Activated CD8-positive, alpha-beta T cell treated with anti-CD3 and anti-CD28 coated beads for 36 hours (primary cell): Measurements from ENCODE around the gene GLG1. TPM values are rescaled to one million over a fixed set of nuclear protein-coding genes. Genes with fewer than 3 reads are reported as not detected.
"Not testable (repeated sequence)": the region's sequence is repeated elsewhere in the genome, so short reads cannot be mapped to it uniquely, and the experiment has no call there.

Experiments used
- ATAC-seq: fragments of 200-7000 bp; cut with Tn5 transposase; one replicate; pipeline ENCODE4 v1.10.0; 2021; ENCODE audit warnings: mild to moderate bottlenecking, moderate library complexity
- CTCF ChIA-PET: fragments of 350-600 bp; sonication (Branson Sonifier 250); formaldehyde crosslinking; loops from one replicate; lab custom pipeline; 2021; ENCODE audit warnings: antibody characterized with exemption; lab: Charles Lee
- POLR2A ChIA-PET: fragments of 350-600 bp; sonication (Branson Sonifier 250); formaldehyde crosslinking; loops from one replicate; lab custom pipeline; 2021; ENCODE audit warnings: antibody characterized with exemption; lab: Charles Lee
- DNase-seq: peaks from one replicate; pipeline ENCODE4 v3.0.0-alpha.2; 2020
- H3K27ac Mint-ChIP-seq: one replicate; pipeline ENCODE4 v1.8.0; 2021; ENCODE audit warnings: mild to moderate bottlenecking, mixed read lengths
- H3K27me3 Mint-ChIP-seq: one replicate; pipeline ENCODE4 v1.8.0; 2021; ENCODE audit warnings: mixed read lengths
- H3K36me3 Mint-ChIP-seq: one replicate; pipeline ENCODE4 v1.8.0; 2021; ENCODE audit warnings: low read depth, mixed read lengths
- H3K4me1 Mint-ChIP-seq: one replicate; pipeline ENCODE4 v1.8.0; 2021; ENCODE audit warnings: low read depth, mixed read lengths
- H3K4me3 Mint-ChIP-seq: one replicate; pipeline ENCODE4 v1.8.0; 2021; ENCODE audit warnings: mild to moderate bottlenecking, moderate library complexity, mixed read lengths
- H3K9me3 Mint-ChIP-seq: one replicate; pipeline ENCODE4 v1.8.0; 2021; ENCODE audit warnings: mixed read lengths
- intact Hi-C: fragments of 100-400 bp; cut with micrococcal nuclease; formaldehyde crosslinking; loops from one replicate; pipeline ENCODE4 v1.10.0; 2022
- total RNA-seq, 2 experiments: library from RNA; stranded (reverse); gene quantifications; one replicate each; pipeline ENCODE4 v1.2.3, GENCODE V29; 2021
- TF ChIP-seq, protein P1 (sequence below): fragments of 200-600 bp; IDR thresholded peaks from one replicate; pipeline ENCODE4 v1.8.0; 2022; ENCODE audit warnings: antibody characterized with exemption, mild to moderate bottlenecking

The GLG1 gene
- 10 to 100 TPM; 70.0 to 74.9 TPM for total RNA-seq

DNA sequence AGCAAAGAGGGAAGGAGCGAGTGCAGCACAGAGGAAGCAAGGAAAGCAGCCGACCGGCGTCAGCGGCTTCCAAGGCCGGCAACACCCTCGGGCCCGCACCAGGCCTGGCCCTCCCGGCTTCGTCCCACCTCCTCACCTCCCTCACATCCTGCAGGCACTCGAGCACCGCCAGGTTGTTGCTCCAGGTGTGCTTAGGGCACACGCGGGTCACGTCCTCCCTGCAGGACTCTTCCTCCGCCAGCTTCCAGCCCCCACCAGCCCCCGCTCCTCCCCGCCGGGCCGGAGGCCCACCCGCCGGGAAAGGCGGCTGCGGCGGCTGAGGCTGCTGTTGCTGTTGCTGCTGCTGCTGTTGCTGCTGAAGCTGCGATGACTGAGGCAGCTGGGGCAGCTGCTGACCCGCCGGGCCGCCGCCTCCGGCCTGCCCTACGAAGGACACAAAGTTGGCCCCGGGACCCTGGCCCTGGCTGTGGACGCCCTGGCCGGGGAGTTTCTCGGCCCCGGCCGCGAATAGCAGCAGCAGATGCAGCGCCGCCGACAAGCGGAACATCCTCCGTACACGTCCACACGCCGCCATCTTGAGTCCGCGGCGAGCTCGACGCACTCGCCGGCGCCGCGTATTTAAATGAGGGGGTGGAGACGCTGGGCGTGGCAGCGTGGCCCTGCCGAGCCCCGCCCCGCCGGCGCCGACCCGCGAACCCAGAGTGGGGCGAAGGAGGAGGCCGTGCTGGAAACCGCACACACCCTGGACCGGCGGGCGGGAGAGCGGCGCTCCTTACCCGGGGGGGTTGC is at the start of gene GLG1:
Gene GLG1 (minus strand): TSS at position 594 of the 789 bp plus-strand sequence. CDS start 20 bp downstream, at position 574.
- H3K9me3 Mint-ChIP-seq, result no peaks in the 10 kb centered on the region
- POLR2A ChIA-PET, result interaction anchor here (0.8 to 2.0 kb wide), 8 partner anchors 16 to 141 kb away, joined by 3 to 9 read pairs (median 4); partner anchors contain the start of gene RFWD3

DNA sequence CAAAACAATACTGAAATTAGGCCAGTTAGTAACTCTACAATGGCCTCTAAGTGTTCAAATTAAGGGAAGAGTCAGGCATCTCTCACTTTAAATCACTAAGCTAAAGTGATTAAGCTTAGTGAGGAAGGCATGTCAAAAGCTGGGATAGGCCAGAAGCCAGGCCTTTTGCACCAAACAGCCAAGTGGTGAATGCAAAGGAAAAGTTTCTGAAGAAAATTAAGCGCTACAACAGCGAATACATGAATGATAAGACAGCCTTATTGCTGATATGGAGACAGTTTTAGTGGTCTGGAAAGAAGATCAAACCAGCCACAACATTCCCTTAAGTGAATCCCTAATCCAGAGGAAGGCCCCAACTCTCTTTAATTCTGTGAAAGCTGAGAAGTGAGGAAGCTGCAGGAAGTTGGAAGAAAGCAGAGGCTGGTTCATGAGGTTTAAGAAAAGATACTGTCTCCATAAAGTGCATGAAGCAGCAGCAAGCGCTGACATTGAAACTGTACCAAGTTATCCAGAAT is 47.7 kb upstream of the GLG1 start:
- ChIA-PET CTCF (no interaction called here), POLR2A (interaction anchor here (0.7 to 8.2 kb wide), 3 partner anchors 10 to 27 kb away, joined by 4 to 55 read pairs (median 5); partner anchors contain the start of gene RFWD3)
- peaks cover 55% of the 10 kb centered on the region for H3K4me1 Mint-ChIP-seq
- intact Hi-C loops, result no loop called here
- H3K27ac Mint-ChIP-seq, result peak overlapping the region; percentile 4
- no peaks in the 10 kb centered on the region for H3K9me3 Mint-ChIP-seq
- H3K27me3 Mint-ChIP-seq, result no peaks in the 10 kb centered on the region
- peaks cover 60% of the 10 kb centered on the region for H3K36me3 Mint-ChIP-seq
- DNase-seq, result no peak
- TF ChIP-seq, protein P1, sequence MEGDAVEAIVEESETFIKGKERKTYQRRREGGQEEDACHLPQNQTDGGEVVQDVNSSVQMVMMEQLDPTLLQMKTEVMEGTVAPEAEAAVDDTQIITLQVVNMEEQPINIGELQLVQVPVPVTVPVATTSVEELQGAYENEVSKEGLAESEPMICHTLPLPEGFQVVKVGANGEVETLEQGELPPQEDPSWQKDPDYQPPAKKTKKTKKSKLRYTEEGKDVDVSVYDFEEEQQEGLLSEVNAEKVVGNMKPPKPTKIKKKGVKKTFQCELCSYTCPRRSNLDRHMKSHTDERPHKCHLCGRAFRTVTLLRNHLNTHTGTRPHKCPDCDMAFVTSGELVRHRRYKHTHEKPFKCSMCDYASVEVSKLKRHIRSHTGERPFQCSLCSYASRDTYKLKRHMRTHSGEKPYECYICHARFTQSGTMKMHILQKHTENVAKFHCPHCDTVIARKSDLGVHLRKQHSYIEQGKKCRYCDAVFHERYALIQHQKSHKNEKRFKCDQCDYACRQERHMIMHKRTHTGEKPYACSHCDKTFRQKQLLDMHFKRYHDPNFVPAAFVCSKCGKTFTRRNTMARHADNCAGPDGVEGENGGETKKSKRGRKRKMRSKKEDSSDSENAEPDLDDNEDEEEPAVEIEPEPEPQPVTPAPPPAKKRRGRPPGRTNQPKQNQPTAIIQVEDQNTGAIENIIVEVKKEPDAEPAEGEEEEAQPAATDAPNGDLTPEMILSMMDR, result no peak
- no peak for ATAC-seq
- no peak overlapping the region for H3K4me3 Mint-ChIP-seq

More for the DNA sequence above, at the start of gene GLG1:
- DNase-seq, result peak; percentile 93
- CTCF ChIA-PET, result interaction anchor here (0.9 to 1.7 kb wide), 5 partner anchors 19 to 94 kb away, joined by 3 to 4 read pairs (median 3); partner anchors contain the start of gene MLKL
- peak; percentile 96 for ATAC-seq
- TF ChIP-seq, protein P1, result no peak
- H3K4me1 Mint-ChIP-seq, result peaks cover 48% of the 10 kb centered on the region
- H3K27me3 Mint-ChIP-seq, result no peaks in the 10 kb centered on the region
- intact Hi-C loops, result loop anchor here (10.0 kb wide), 1 partner anchor 102 kb away; no protein-coding TSS in a partner anchor
- H3K27ac Mint-ChIP-seq, result peak within 1 kb of the TSS; percentile 91
- H3K4me3 Mint-ChIP-seq, result peak within 1 kb of the TSS; percentile 98
- H3K36me3 Mint-ChIP-seq, result peaks cover 16% of the 10 kb centered on the region

DNA sequence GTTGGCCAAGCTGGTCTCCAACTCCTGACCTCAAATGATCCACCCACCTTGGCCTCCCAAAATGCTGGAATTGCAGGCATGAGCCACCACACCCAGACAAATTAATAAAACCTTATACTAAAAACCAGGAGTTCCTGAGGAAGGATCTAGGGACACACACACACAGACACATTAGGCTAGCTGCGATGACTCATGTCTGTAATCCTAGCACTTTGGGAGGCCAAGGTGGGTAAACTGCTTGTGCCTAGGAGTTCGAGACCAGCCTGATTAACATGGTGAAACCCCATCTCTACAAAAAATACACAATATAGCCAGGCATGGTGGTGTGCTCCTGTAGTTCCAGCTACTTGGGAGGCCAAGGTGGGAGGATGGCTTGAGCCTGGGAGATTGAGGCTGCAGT is 46.0 kb upstream of the GLG1 start:
- ATAC-seq, H3K27ac Mint-ChIP-seq, H3K27me3 Mint-ChIP-seq, H3K9me3 Mint-ChIP-seq, H3K4me3 Mint-ChIP-seq, intact Hi-C loops, DNase-seq: not testable (repeated sequence)
- ChIA-PET POLR2A (interaction anchor here (0.8 to 8.2 kb wide), 3 partner anchors 13 to 49 kb away, joined by 4 to 55 read pairs (median 4); partner anchors contain the start of genes GLG1 and RFWD3), CTCF (interaction anchor here (3.4 kb wide), 1 partner anchor 23 kb away, joined by 20 read pairs; no protein-coding TSS in a partner anchor)
- peaks cover 55% of the 10 kb centered on the region for H3K36me3 Mint-ChIP-seq
- H3K4me1 Mint-ChIP-seq, result peaks cover 40% of the 10 kb centered on the region

DNA sequence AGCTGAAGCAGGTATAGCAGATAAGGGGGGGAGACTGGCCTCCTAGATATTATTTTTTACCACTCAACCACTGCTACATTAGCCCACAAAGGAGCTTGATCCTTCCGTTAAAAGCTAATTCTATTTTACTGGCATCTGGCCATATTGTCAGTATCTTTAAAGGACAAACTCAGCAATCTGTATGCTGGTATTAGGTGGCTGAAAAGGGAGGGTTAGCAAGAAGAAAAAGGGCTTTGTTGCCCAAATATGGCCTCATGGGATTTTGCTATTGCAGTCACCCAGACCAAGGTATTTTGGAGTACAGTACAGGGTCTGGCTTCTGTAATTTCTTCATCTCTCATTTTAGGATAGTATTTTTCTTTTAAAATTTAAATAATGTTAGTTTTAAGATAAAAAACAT is 45.3 kb upstream of the GLG1 start:
- Mint-ChIP-seq H3K27ac (no peak overlapping the region), H3K36me3 (peaks cover 53% of the 10 kb centered on the region), H3K4me3 (no peak overlapping the region), H3K4me1 (peaks cover 37% of the 10 kb centered on the region), H3K9me3 (no peaks in the 10 kb centered on the region), H3K27me3 (no peaks in the 10 kb centered on the region)
- intact Hi-C loops, result no loop called here
- ChIA-PET POLR2A (interaction anchor here (0.8 to 8.2 kb wide), 5 partner anchors 9 to 49 kb away, joined by 4 to 55 read pairs (median 4); partner anchors contain the start of genes GLG1 and RFWD3), CTCF (interaction anchor here (1.1 to 3.4 kb wide), 10 partner anchors 11 to 203 kb away, joined by 3 to 20 read pairs (median 5); partner anchors contain the start of genes GLG1 and RFWD3)
- DNase-seq, result no peak
- TF ChIP-seq, protein P1, result no peak
- no peak for ATAC-seq

DNA sequence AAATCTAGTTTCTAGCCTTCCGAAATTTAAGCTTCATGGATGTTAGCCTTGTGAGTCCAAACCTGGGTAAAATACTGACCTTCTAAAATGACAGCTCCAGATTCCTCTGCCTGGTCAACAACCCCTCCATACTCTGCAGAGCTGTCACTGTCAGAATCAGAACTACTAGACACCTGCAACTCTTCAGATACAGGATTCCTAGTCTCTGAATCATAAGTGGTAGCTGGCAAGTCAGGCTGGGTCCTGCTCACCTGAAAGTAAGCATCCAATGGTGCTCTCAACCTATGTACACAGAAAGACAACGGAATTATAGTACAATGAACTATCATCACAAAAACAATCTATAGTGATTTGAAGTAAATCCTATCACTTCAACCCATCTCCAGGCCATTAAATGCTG is 44.9 kb upstream of the GLG1 start:
- no peak overlapping the region for H3K27ac Mint-ChIP-seq
- H3K4me3 Mint-ChIP-seq, result no peak overlapping the region
- no peaks in the 10 kb centered on the region for H3K9me3 Mint-ChIP-seq
- POLR2A ChIA-PET, result interaction anchor here (0.7 to 8.2 kb wide), 5 partner anchors 9 to 44 kb away, joined by 3 to 55 read pairs (median 4); partner anchors contain the start of genes GLG1 and RFWD3
- H3K27me3 Mint-ChIP-seq, result no peaks in the 10 kb centered on the region
- H3K36me3 Mint-ChIP-seq, result peaks cover 53% of the 10 kb centered on the region
- CTCF ChIA-PET, result interaction anchor here (0.6 to 3.4 kb wide), 15 partner anchors 11 to 202 kb away, joined by 3 to 20 read pairs (median 4); partner anchors contain the start of genes GLG1 and RFWD3
- H3K4me1 Mint-ChIP-seq, result peaks cover 33% of the 10 kb centered on the region
- TF ChIP-seq, protein P1, result no peak
- DNase-seq, result no peak
- no peak for ATAC-seq
- intact Hi-C loops, result no loop called here
